MM.1S (cell line): ENCODE results near the gene DDX50.
A peak's percentile ranks its signal among the peaks of the same experiment; 100 is the strongest.

Experiments used
- DNase-seq: peaks from one replicate; pipeline ENCODE4 v3.0.0-alpha.2; 2015
- H2AFZ ChIP-seq: fragments of 300-600 bp; sonication (generic); 2 replicates; pipeline ENCODE4 v1.6.0; 2016; ENCODE audit warnings: antibody characterized with exemption, low read length
- H3F3A ChIP-seq: fragments of 300-600 bp; sonication (generic); 2 replicates; pipeline ENCODE4 v1.6.1; 2016; ENCODE audit warnings: mild to moderate bottlenecking, antibody characterized with exemption, low read length, moderate library complexity, mixed read lengths; ENCODE audit not compliant: insufficient read depth
- H3K27ac ChIP-seq: fragments of 300-600 bp; sonication (generic); 2 replicates; pipeline ENCODE4 v1.5.1; 2016; ENCODE audit warnings: mild to moderate bottlenecking, low read length
- H3K27me3 ChIP-seq: fragments of 300-600 bp; sonication (generic); replicated peaks from 2 replicates; pipeline ENCODE4 v1.6.0; 2016; ENCODE audit warnings: low read length; ENCODE audit not compliant: insufficient read depth
- H3K36me3 ChIP-seq: fragments of 300-600 bp; sonication (generic); replicated peaks from 2 replicates; pipeline ENCODE4 v1.6.1; 2016; ENCODE audit warnings: mild to moderate bottlenecking, low read length, mixed read lengths; ENCODE audit not compliant: insufficient read depth
- H3K4me1 ChIP-seq: fragments of 300-600 bp; sonication (generic); 2 replicates; pipeline ENCODE4 v1.6.1; 2016; ENCODE audit warnings: low read length, mixed read lengths
- H3K4me2 ChIP-seq: fragments of 300-600 bp; sonication (generic); 2 replicates; pipeline ENCODE4 v1.6.0; 2016; ENCODE audit warnings: low read depth, low read length
- H3K4me3 ChIP-seq: fragments of 300-600 bp; sonication (generic); 2 replicates; pipeline ENCODE4 v1.5.1; 2016; ENCODE audit warnings: low read length, mixed read lengths
- H3K79me2 ChIP-seq: fragments of 300-600 bp; sonication (generic); 2 replicates; pipeline ENCODE4 v1.6.1; 2016; ENCODE audit warnings: mixed run types, low read length, mixed read lengths
- H3K9ac ChIP-seq: fragments of 300-600 bp; sonication (generic); 2 replicates; pipeline ENCODE4 v1.6.1; 2016; ENCODE audit warnings: low read length, mixed read lengths
- H3K9me2 ChIP-seq: fragments of 300-600 bp; sonication (generic); replicated peaks from 2 replicates; pipeline ENCODE4 v1.6.1; 2016; ENCODE audit warnings: mild to moderate bottlenecking, low read length, mixed read lengths; ENCODE audit not compliant: insufficient read depth
- H3K9me3 ChIP-seq: fragments of 300-600 bp; sonication (generic); replicated peaks from 2 replicates; pipeline ENCODE4 v1.6.1; 2016; ENCODE audit warnings: mild to moderate bottlenecking, low read length, mixed read lengths; ENCODE audit not compliant: insufficient read depth
- H4K20me1 ChIP-seq: fragments of 300-600 bp; sonication (generic); 2 replicates; pipeline ENCODE4 v1.6.1; 2016; ENCODE audit warnings: mild to moderate bottlenecking, low read length, moderate library complexity, mixed read lengths; ENCODE audit not compliant: insufficient read depth
- CTCF ChIP-seq: fragments of 300-600 bp; sonication (generic); IDR thresholded peaks from 2 replicates; pipeline ENCODE4 v1.5.1; 2016; ENCODE audit warnings: antibody characterized with exemption, low read length, mixed read lengths
- EZH2 ChIP-seq: fragments of 300-600 bp; sonication (generic); optimal IDR thresholded peaks from 2 replicates; pipeline ENCODE3; 2017; ENCODE audit warnings: low read depth, mild to moderate bottlenecking, antibody characterized with exemption, low read length, mixed read lengths
- EZH2phosphoT487 ChIP-seq: fragments of 300-600 bp; sonication (generic); IDR thresholded peaks from 2 replicates; pipeline ENCODE4 v1.6.1; 2018; ENCODE audit warnings: antibody characterized with exemption, low read length

DDX50 gene

GRCh38 chr10:68955832-68956532 lies 54.9 kb downstream of the DDX50 start, which contains the start of gene DDX21:
Gene DDX21 (plus strand): TSS chr10:68956170. CDS start chr10:68956226, 56 bp downstream.
- peak; percentile 95 for DNase-seq
- TF ChIP-seq EZH2 = no peak
- TF ChIP-seq EZH2phosphoT487 = no peak
- peak; percentile 71 for TF ChIP-seq CTCF
- Histone ChIP-seq H3K27me3 (no peaks in the 10 kb centered on the region), H3K9ac (peak within 1 kb of the TSS; percentile 99), H2AFZ (peak within 1 kb of the TSS; percentile 85), H3K4me3 (peak within 1 kb of the TSS; percentile 100), H4K20me1 (peaks cover 24% of the 10 kb centered on the region), H3K36me3 (peaks cover 14% of the 10 kb centered on the region), H3F3A (peaks cover 16% of the 10 kb centered on the region), H3K4me2 (peak within 1 kb of the TSS; percentile 81), H3K9me3 (no peaks in the 10 kb centered on the region), H3K4me1 (no peaks in the 10 kb centered on the region), H3K9me2 (no peaks in the 10 kb centered on the region), H3K79me2 (peaks cover 58% of the 10 kb centered on the region), H3K27ac (peak within 1 kb of the TSS; percentile 86)

GRCh38 chr10:68957284-68957615 lies 56.1 kb downstream of the DDX50 start:
- peak overlapping the region; percentile 99 for H3K9ac ChIP-seq
- H3K4me1 ChIP-seq = no peaks in the 10 kb centered on the region
- no peaks in the 10 kb centered on the region for H3K27me3 ChIP-seq
- H3K27ac ChIP-seq = peak overlapping the region; percentile 86; the same call in 1 of the 2 replicates
- H3K36me3 ChIP-seq = peaks cover 26% of the 10 kb centered on the region
- no peaks in the 10 kb centered on the region for H3K9me3 ChIP-seq
- no peak overlapping the region for H2AFZ ChIP-seq
- DNase-seq = no peak
- H4K20me1 ChIP-seq = peaks cover 33% of the 10 kb centered on the region
- TF ChIP-seq CTCF (no peak), EZH2 (no peak), EZH2phosphoT487 (no peak)
- peak overlapping the region; percentile 81 for H3K4me2 ChIP-seq
- H3K79me2 ChIP-seq = peaks cover 71% of the 10 kb centered on the region
- no peaks in the 10 kb centered on the region for H3K9me2 ChIP-seq
- peak overlapping the region; percentile 100 for H3K4me3 ChIP-seq
- peaks cover 16% of the 10 kb centered on the region for H3F3A ChIP-seq

- Histone ChIP-seq H2AFZ (no peak overlapping the region), H3K27ac (no peak overlapping the region; the same call in 1 of the 2 replicates), H3K4me3 (peak overlapping the region; percentile 100), H3F3A (peaks cover 16% of the 10 kb centered on the region), H3K9me3 (no peaks in the 10 kb centered on the region), H4K20me1 (peaks cover 33% of the 10 kb centered on the region), H3K4me2 (peak overlapping the region; percentile 81), H3K36me3 (peaks cover 30% of the 10 kb centered on the region), H3K4me1 (no peaks in the 10 kb centered on the region), H3K9me2 (no peaks in the 10 kb centered on the region), H3K9ac (peak overlapping the region; percentile 99), H3K79me2 (peaks cover 75% of the 10 kb centered on the region), H3K27me3 (no peaks in the 10 kb centered on the region)
- TF ChIP-seq CTCF (no peak), EZH2phosphoT487 (no peak), EZH2 (no peak)
- DNase-seq = no peak
Measured at GRCh38 chr10:68957654-68958053, 56.5 kb downstream of the DDX50 start.
